Erythroblast (primary cell): ENCODE data around the gene PPIP5K2.

Experiments used
- GATA1 ChIP-seq: IDR thresholded peaks from 2 replicates; pipeline ENCODE4 v1.6.1; 2011; ENCODE audit warnings: low read depth, mild to moderate bottlenecking, control low read depth, low read length, moderate library complexity
- POLR2A ChIP-seq: IDR thresholded peaks from 2 replicates; pipeline ENCODE4 v1.6.1; 2011; ENCODE audit warnings: mild to moderate bottlenecking, low read length

DNA sequence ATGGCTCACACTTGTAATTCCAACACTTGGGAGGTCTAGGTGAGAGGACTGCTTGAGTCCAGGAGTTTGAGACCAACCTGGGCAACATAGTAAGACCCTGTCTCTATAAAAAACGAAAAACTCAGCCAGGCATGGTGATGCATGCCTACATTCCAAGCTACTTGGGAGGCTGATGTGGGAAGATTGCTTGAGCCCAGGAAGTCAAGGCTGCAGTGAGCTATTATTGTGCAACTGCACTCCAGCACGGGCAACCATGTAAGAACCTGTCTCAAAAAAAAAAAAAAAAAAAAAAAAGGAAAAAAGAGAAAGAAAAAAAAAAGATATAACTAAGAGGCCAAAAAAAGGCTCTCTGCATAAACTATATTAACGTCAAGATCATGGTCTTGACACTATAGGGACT, 27.4 kb upstream of the PPIP5K2 start:
- no peak for TF ChIP-seq POLR2A
- no peak for TF ChIP-seq GATA1
